GM23338 (cell line): ENCODE measurements around the gene CAPZB. TPM values are rescaled to one million over a fixed set of nuclear protein-coding genes. Genes with fewer than 3 reads are reported as not detected.

ENCODE experiments used
- ATAC-seq: fragments of 200-7000 bp; cut with Tn5 transposase; 3 replicates; pipeline ENCODE4 v1.9.1; 2020
- DNase-seq: peaks from one replicate; pipeline ENCODE4 v3.0.0-alpha.2; 2015; ENCODE audit warnings: low spot score
- H2AFZ ChIP-seq: fragments of 200-600 bp; sonication (generic); 2 replicates; pipeline ENCODE4 v1.8.0; 2016; ENCODE audit warnings: antibody characterized with exemption, mild to moderate bottlenecking, moderate library complexity
- H3F3A ChIP-seq: fragments of 200-600 bp; sonication (generic); replicated peaks from 2 replicates; pipeline ENCODE4 v1.8.0; 2017; ENCODE audit warnings: antibody characterized with exemption, mixed run types, low read depth
- H3K27ac ChIP-seq: fragments of 200-600 bp; sonication (generic); 2 replicates; pipeline ENCODE4 v1.6.1; 2016; ENCODE audit warnings: low read depth
- H3K27me3 ChIP-seq: fragments of 200-600 bp; sonication (generic); 2 replicates; pipeline ENCODE4 v1.8.0; 2016; ENCODE audit warnings: mild to moderate bottlenecking, mixed run types, moderate library complexity; ENCODE audit not compliant: insufficient read depth
- H3K36me3 ChIP-seq: fragments of 200-600 bp; sonication (generic); 2 replicates; pipeline ENCODE4 v1.8.0; 2016; ENCODE audit warnings: mild to moderate bottlenecking; ENCODE audit not compliant: insufficient read depth
- H3K4me1 ChIP-seq: fragments of 200-600 bp; sonication (generic); 2 replicates; pipeline ENCODE4 v1.8.0; 2016; ENCODE audit warnings: mild to moderate bottlenecking, moderate library complexity; ENCODE audit not compliant: insufficient read depth
- H3K4me2 ChIP-seq: fragments of 200-600 bp; sonication (generic); 2 replicates; pipeline ENCODE4 v1.7.1; 2017; ENCODE audit warnings: mixed run types
- H3K4me3 ChIP-seq: fragments of 200-600 bp; sonication (generic); 2 replicates; pipeline ENCODE4 v1.6.1; 2016; ENCODE audit warnings: mixed run types
- H3K79me2 ChIP-seq: fragments of 200-600 bp; sonication (generic); replicated peaks from 2 replicates; pipeline ENCODE4 v1.8.0; 2017; ENCODE audit warnings: mild to moderate bottlenecking; ENCODE audit not compliant: insufficient read depth
- H3K9me2 ChIP-seq: fragments of 200-600 bp; sonication (generic); 2 replicates; pipeline ENCODE4 v1.8.0; 2017; ENCODE audit not compliant: insufficient read depth
- H4K20me1 ChIP-seq: fragments of 200-600 bp; sonication (generic); replicated peaks from 2 replicates; pipeline ENCODE4 v1.8.0; 2017; ENCODE audit warnings: mild to moderate bottlenecking; ENCODE audit not compliant: insufficient read depth
- H3K27ac Mint-ChIP-seq: 2 replicates; pipeline ENCODE4 v1.8.0; 2020; ENCODE audit warnings: inconsistent platforms, mild to moderate bottlenecking, moderate library complexity, mixed read lengths
- H3K27me3 Mint-ChIP-seq: 3 replicates; pipeline ENCODE4 v1.8.0; 2022; ENCODE audit warnings: low read depth, mild to moderate bottlenecking, moderate library complexity, mixed read lengths, inconsistent platforms; ENCODE audit not compliant: insufficient read depth, poor library complexity
- H3K36me3 Mint-ChIP-seq: 3 replicates; pipeline ENCODE4 v1.8.0; 2021; ENCODE audit warnings: low read depth, mild to moderate bottlenecking, inconsistent platforms, moderate library complexity, mixed read lengths
- H3K4me1 Mint-ChIP-seq: 3 replicates; pipeline ENCODE4 v1.8.0; 2020; ENCODE audit warnings: mild to moderate bottlenecking, inconsistent platforms, mixed read lengths
- H3K4me3 Mint-ChIP-seq: 3 replicates; pipeline ENCODE4 v1.8.0; 2021; ENCODE audit warnings: moderate library complexity, mild to moderate bottlenecking, inconsistent platforms, mixed read lengths
- H3K9me3 Mint-ChIP-seq: 3 replicates; pipeline ENCODE4 v1.8.0; 2020; ENCODE audit warnings: moderate library complexity, mild to moderate bottlenecking, inconsistent platforms, mixed read lengths
- CREB1 ChIP-seq: fragments of 250-450 bp; sonication (Bioruptor Pico); IDR thresholded peaks from 2 replicates; pipeline ENCODE4 v1.5.0; 2020; ENCODE audit warnings: low read depth, mild to moderate bottlenecking, moderate library complexity
- EZH2 ChIP-seq: fragments of 200-600 bp; sonication (generic); IDR thresholded peaks from one replicate; pipeline ENCODE4 v1.8.0; 2017; ENCODE audit warnings: antibody characterized with exemption, mild to moderate bottlenecking, low read depth; ENCODE audit not compliant: unreplicated experiment
- EZH2phosphoT487 ChIP-seq: fragments of 200-600 bp; sonication (generic); IDR thresholded peaks from one replicate; pipeline ENCODE4 v1.8.1; 2018; ENCODE audit warnings: antibody characterized with exemption; ENCODE audit not compliant: unreplicated experiment
- JUNB ChIP-seq: IDR thresholded peaks from one replicate; pipeline ENCODE4 v1.6.1; 2016; ENCODE audit warnings: antibody characterized with exemption; ENCODE audit not compliant: unreplicated experiment
- NANOG ChIP-seq: IDR thresholded peaks from 2 replicates; pipeline ENCODE4 v1.6.1; 2016; ENCODE audit warnings: antibody characterized with exemption, borderline replicate concordance
- POLR2AphosphoS5 ChIP-seq: IDR thresholded peaks from 2 replicates; pipeline ENCODE4 v1.6.1; 2016; ENCODE audit warnings: antibody characterized with exemption, low read depth
- STAT1 ChIP-seq: IDR thresholded peaks from one replicate; pipeline ENCODE4 v1.6.1; 2016; ENCODE audit warnings: antibody characterized with exemption; ENCODE audit not compliant: unreplicated experiment
- ZNF114 ChIP-seq: fragments of 250-450 bp; sonication (Bioruptor Pico); IDR thresholded peaks from 2 replicates; pipeline ENCODE4 v1.5.0; 2020; ENCODE audit warnings: mild to moderate bottlenecking, moderate library complexity
- ZNF331 ChIP-seq: fragments of 250-450 bp; sonication (Bioruptor Pico); IDR thresholded peaks from 2 replicates; pipeline ENCODE4 v1.5.0; 2020; ENCODE audit warnings: low read depth, mild to moderate bottlenecking, moderate library complexity
- ZNF462 ChIP-seq: fragments of 250-450 bp; sonication (Bioruptor Pico); IDR thresholded peaks from 2 replicates; pipeline ENCODE4 v1.5.0; 2020; ENCODE audit warnings: mild to moderate bottlenecking, moderate library complexity
- polyA plus RNA-seq: library from polyadenylated mRNA; unstranded; fragments of >200 nt; fragmentation: Nextera tagmentation; extraction: Ambion mirVana; gene quantifications from 2 replicates; pipeline ENCODE4 v1.2.1, GENCODE V29; 2016
- total RNA-seq: library from RNA; depleted of rRNA; stranded (reverse); fragments of >200 nt; shearing (Covaris generic); gene quantifications from 2 replicates; pipeline ENCODE4 v1.2.3, GENCODE V29; 2014
- TF ChIP-seq, protein P1 (sequence below): IDR thresholded peaks from one replicate; pipeline ENCODE4 v1.6.1; 2018; ENCODE audit warnings: antibody characterized with exemption; ENCODE audit not compliant: unreplicated experiment
- TF ChIP-seq, protein P2 (sequence below): IDR thresholded peaks from 2 replicates; pipeline ENCODE4 v1.6.1; 2016; ENCODE audit warnings: antibody characterized with exemption
- TF ChIP-seq, protein P3 (sequence below), 2 experiments: fragments of 200-600 bp in 1 of 2; sonication (generic) in 1 of 2; conservative IDR thresholded peaks; 2 replicates each; pipeline versions ENCODE4 v1.5.1 to v1.6.1; 2016 to 2017; ENCODE audit warnings: antibody characterized with exemption in 2 of 2, low read depth in 2 of 2, mild to moderate bottlenecking in 2 of 2, moderate library complexity in 1 of 2

The CAPZB gene
- total and polyA plus RNA-seq, 2 experiments from 2014 or later, result 195 to 348 TPM

- Mint-ChIP-seq H3K4me3 (no peak overlapping the region), H3K4me1 (peaks cover 45% of the 10 kb centered on the region), H3K27me3 (peaks cover 11% of the 10 kb centered on the region), H3K9me3 (no peaks in the 10 kb centered on the region), H3K27ac (peak overlapping the region; percentile 68; the same call in 1 of the 2 replicates), H3K36me3 (peaks cover 13% of the 10 kb centered on the region; the same call in 2 of the 3 replicates)
- peaks cover 100% of the 10 kb centered on the region for H3K79me2 ChIP-seq
- peaks cover 8% of the 10 kb centered on the region; the same call in 1 of the 2 replicates for H3F3A ChIP-seq
- no peak for ATAC-seq
- H3K4me1 ChIP-seq, result peaks cover 34% of the 10 kb centered on the region
- no peak overlapping the region for H3K4me3 ChIP-seq
- H2AFZ ChIP-seq, result no peak overlapping the region
- H3K4me2 ChIP-seq, result no peak overlapping the region
- DNase-seq, result no peak
- H3K27me3 ChIP-seq, result no peaks in the 10 kb centered on the region
- H4K20me1 ChIP-seq, result peaks cover 89% of the 10 kb centered on the region
- TF ChIP-seq ZNF114 (CRISPR knock-in tag) (no peak), ZNF331 (CRISPR knock-in tag) (no peak), EZH2phosphoT487 (no peak), NANOG (no peak), STAT1 (no peak), JUNB (no peak), ZNF462 (CRISPR knock-in tag) (no peak), EZH2 (no peak), CREB1 (no peak), POLR2AphosphoS5 (no peak)
- TF ChIP-seq, protein P1, sequence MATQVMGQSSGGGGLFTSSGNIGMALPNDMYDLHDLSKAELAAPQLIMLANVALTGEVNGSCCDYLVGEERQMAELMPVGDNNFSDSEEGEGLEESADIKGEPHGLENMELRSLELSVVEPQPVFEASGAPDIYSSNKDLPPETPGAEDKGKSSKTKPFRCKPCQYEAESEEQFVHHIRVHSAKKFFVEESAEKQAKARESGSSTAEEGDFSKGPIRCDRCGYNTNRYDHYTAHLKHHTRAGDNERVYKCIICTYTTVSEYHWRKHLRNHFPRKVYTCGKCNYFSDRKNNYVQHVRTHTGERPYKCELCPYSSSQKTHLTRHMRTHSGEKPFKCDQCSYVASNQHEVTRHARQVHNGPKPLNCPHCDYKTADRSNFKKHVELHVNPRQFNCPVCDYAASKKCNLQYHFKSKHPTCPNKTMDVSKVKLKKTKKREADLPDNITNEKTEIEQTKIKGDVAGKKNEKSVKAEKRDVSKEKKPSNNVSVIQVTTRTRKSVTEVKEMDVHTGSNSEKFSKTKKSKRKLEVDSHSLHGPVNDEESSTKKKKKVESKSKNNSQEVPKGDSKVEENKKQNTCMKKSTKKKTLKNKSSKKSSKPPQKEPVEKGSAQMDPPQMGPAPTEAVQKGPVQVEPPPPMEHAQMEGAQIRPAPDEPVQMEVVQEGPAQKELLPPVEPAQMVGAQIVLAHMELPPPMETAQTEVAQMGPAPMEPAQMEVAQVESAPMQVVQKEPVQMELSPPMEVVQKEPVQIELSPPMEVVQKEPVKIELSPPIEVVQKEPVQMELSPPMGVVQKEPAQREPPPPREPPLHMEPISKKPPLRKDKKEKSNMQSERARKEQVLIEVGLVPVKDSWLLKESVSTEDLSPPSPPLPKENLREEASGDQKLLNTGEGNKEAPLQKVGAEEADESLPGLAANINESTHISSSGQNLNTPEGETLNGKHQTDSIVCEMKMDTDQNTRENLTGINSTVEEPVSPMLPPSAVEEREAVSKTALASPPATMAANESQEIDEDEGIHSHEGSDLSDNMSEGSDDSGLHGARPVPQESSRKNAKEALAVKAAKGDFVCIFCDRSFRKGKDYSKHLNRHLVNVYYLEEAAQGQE, result no peak
- TF ChIP-seq, protein P2, sequence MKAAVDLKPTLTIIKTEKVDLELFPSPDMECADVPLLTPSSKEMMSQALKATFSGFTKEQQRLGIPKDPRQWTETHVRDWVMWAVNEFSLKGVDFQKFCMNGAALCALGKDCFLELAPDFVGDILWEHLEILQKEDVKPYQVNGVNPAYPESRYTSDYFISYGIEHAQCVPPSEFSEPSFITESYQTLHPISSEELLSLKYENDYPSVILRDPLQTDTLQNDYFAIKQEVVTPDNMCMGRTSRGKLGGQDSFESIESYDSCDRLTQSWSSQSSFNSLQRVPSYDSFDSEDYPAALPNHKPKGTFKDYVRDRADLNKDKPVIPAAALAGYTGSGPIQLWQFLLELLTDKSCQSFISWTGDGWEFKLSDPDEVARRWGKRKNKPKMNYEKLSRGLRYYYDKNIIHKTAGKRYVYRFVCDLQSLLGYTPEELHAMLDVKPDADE, result no peak
- TF ChIP-seq, protein P3, sequence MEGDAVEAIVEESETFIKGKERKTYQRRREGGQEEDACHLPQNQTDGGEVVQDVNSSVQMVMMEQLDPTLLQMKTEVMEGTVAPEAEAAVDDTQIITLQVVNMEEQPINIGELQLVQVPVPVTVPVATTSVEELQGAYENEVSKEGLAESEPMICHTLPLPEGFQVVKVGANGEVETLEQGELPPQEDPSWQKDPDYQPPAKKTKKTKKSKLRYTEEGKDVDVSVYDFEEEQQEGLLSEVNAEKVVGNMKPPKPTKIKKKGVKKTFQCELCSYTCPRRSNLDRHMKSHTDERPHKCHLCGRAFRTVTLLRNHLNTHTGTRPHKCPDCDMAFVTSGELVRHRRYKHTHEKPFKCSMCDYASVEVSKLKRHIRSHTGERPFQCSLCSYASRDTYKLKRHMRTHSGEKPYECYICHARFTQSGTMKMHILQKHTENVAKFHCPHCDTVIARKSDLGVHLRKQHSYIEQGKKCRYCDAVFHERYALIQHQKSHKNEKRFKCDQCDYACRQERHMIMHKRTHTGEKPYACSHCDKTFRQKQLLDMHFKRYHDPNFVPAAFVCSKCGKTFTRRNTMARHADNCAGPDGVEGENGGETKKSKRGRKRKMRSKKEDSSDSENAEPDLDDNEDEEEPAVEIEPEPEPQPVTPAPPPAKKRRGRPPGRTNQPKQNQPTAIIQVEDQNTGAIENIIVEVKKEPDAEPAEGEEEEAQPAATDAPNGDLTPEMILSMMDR (conservative IDR thresholded peaks at IDR 0.05; ENCODE audit: low read depth in 2 of 2), result no peak
- H3K27ac ChIP-seq, result no peak overlapping the region
- no peaks in the 10 kb centered on the region for H3K36me3 ChIP-seq
- no peaks in the 10 kb centered on the region for H3K9me2 ChIP-seq
These were observed 47.4 kb downstream of the CAPZB start for GRCh38 chr1:19437891-19438294.
